ENCODE results near the gene TTLL9.

- TF ChIP-seq EZH2 (IDR thresholded peaks at IDR 0.05; ENCODE audit: borderline replicate concordance, insufficient read depth, low read depth, low read length, poor library complexity, severe bottlenecking) (no peak), CTCF (IDR thresholded peaks at IDR 0.05) (no peak)
Observed at GRCh38 chr20:31908016-31908415, 37.6 kb downstream of the TTLL9 start.

Measured in B cell (primary cell).